HG03565 (cell line): ENCODE results near the gene GNL2.

Experiments
- ATAC-seq: cut with Tn5 transposase; IDR thresholded peaks from one replicate; pipeline ENCODE4 v1.9.1; 2021; ENCODE audit warnings: mild to moderate bottlenecking, moderate library complexity; ENCODE audit not compliant: unreplicated experiment

The GNL2 gene

DNA sequence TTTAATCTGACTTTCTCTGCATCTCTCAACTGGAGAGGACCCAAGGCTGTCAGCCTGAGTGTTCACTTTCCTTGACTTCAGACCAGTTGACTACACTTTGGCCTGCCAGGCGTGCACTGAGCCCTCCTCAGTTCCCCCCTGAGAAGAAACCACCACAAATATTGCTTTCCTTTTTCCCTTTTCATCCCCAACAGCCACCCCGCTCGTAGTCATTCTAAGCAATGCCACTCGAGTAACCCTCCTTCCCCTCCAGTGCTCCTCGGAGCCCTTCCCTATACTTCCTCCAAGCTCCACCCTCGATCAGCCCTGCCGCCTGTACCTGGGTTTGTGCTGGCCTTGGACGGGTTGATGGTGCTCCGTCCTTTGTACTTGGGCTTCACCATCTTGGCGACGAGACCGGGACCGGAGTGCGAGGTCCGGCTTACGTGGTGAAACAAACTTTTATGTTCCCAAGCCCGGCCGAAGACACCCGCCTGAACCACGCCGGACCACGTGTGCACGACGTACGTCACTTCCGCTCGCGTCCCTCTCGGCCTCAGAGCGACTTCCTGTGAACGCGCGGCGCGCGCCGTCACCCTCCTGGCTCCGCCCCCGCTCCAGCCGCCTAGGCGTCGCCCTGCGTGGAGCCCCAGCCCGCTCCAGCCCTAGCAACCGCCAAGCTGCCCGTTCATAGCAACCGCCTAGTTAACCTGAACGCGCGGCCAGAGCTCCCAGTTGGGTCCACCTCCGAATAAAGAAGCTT, at the start of gene GNL2:
Gene GNL2, minus strand, starts transcription at position 498 of the 742 bp plus-strand sequence. Its CDS starts 115 bp downstream, at position 383.
- peak; percentile 94 for ATAC-seq

DNA sequence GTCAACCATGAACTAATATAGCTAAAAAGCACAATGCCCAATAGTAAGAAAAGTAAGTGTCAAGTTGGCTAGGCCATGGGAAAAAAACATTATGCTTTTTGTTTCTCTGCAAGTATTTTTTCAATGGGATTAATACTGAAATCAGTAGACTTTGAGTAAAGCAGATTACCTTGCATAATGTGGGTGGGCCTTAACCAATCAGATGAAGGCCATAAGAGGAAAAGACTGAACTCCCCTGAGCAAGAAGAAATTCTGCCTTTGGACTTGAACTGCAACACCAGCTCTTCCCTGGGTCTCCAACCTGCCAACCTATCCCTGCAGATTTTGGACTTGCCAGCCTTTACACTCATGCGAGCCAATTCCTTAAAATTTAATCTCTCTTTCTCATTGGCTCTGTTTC, 45.3 kb upstream of the GNL2 start:
- no peak for ATAC-seq

DNA sequence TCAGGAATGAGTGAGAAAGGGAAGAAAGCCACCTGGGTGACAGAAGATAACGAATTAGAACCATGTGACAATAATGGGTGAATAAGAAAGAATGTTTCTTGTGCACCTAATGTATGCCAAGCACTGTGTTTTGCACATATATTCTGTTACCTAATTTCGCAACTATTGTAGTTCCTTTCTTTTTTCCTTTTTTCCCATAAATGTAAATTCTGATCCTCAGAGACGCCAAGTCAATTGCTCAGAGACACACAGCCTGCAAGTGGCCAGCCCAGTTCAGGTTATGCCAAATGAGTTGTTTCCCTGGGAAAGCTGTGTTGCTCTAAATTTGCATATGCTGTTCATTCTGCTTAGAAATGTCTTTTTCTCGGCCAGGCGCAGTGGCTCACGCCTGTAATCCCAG, 40.7 kb upstream of the GNL2 start:
- ATAC-seq: no peak

DNA sequence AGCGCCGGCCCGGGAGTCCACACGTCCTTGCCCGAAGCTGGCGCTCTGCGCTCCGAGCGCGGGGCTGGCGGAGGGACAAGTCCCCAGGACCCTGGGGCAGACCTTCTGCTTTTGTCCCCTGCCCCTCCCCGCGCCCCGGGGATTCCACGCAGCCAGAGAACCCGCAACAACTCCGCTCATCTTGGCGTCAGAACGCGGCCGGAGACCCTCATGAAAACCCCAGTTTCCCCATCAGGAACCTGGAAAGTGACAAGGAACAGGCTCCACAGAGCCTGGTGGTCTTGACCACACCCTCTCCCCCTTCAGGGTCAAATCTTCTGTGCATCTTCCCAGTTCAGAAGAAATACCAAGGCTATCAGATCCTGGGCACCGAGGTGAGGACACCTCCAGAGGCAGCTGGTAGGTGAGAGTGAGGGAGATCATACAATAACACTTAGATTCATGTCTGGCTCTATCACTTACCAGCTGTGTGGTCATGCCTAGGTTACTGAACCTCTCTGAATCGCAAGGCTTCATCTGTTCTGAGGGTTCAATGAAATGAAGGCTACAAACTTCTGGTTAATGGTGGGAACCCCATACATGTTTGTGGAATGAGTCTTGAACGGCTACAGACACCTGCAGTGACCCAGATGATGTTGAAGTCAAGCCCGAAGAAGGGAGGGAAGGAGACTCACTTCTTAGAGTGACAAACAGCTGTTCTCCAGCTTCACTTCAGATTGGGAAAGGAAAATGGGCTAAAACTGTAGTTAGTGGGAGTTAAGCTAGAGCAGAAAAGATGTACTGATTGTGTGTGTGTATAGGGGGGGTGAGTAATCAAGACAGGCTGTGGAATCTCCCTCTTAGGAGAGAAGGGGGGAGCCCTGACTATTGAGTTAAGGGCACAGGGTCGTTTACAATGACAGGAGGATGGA, 39.5 kb upstream of the GNL2 start:
- ATAC-seq: no peak

DNA sequence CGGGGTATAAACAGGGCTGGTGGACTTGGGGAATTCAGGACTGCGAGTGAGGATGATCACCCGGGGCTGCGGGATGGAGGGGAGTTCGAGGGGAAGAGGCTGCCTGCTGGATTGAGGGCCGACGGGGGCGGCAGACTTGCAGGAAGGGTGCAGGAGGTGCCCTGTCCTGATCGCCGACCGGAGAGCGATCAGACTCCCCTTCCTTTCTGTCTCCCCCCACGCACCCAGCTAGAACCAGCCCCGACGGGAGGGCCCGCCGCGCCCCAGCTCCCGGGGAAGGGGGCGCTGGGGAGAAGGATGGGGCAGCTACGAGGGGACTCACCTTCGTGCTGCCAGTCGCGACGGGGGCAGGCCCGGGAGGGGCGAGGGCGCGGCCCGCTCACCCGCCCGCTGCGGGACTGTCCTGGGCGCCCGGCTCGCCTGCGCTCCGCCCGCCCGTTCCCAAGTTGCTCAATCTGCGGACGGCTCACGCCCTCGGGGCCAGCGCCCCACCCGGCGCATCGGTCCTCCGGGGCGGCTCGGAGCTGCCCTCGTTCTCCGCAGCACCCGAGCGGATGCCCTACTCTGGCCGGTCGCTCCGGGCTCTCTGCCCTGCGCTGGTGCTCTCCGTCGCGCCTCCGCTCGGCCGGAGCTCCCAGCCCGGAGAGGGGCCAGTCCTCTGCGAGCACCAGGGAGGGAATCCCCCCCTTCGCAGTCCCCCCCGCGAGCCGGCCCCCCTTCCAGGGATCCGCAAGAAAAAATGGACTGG, 38.7 kb upstream of the GNL2 start, which contains the start of gene RSPO1:
Gene RSPO1, minus strand, starts transcription at position 649 of the 748 bp plus-strand sequence. CDS start 5,231 bp downstream, outside the sequence.
- no peak for ATAC-seq

DNA sequence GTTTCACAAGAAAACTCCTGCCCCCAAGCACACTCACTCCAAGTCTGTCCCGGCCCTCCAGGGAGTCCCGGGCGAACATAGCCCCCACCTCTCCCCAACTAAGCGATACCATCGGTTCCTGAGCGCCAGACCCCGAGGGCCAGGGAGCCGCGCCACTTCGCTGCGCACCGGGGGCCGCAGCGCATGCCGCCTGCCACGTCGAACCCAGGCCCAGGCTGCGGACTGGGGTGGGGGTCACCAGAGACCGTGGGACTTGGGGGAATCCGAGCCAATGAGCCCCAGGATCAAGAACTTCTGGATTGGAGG, 38.2 kb upstream of the GNL2 start:
- ATAC-seq: no peak

DNA sequence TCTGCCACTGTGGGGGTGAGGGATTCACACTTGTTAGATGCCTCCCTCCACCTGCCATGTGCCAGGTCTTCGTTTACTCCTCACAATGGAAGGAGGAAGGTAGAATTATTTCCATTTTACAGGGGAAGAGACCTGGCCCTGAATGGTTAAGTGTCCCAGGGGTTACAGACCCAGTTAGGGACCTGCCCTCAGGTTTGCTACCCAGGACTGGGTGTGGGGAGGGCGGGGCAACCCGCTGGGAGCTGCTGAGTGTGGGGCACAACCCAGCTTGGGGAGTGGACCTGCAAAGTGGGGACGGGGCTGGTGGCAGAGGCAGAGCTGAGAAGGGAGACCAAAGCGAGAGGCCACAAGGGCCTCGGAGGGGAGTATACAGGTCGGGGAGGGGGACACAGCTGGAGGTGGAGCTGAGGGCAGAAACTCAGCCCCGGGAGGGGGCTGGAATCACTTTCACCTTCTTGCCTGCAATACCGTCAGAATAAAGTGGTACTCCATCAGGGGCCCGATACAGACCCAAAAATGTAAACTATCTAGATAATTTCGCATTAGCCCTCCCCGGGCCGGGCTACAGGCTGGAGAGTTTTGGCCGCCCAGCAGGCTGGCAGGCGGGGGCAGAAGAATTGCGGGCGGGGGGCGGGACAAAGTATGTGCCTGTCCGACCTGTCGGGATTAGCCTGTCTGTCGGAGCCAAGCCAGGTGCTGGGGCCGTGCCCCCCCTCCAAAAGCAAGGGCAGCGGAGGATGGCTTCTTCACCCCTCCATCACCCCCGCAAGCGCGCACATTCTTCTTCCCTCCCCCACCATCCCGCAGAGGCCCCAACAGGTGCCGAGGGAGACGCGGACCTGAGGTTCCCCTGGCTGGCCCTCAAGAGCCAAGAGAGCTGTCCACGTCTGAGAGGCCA, 37.6 kb upstream of the GNL2 start:
- ATAC-seq: no peak

DNA sequence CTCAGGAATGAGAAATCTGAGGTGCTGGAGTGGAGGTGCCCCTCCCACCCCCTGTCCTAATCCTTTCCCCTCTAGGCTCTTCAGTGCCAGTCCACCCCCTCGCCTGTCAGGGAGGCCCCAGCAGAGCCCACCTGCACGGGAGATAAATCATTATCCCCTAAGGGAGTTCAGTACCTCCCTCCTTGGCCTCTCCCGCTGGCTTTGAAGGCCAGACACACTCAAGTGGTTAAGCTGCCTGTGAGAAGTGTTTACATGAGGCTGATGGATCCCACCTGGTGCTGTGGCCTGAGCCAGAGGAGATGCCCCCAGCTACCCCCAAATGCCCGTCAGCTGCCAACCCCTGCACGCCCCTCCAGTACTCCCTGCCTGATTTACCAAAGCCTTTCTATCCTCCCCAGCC, 35.3 kb upstream of the GNL2 start:
- ATAC-seq: no peak

DNA sequence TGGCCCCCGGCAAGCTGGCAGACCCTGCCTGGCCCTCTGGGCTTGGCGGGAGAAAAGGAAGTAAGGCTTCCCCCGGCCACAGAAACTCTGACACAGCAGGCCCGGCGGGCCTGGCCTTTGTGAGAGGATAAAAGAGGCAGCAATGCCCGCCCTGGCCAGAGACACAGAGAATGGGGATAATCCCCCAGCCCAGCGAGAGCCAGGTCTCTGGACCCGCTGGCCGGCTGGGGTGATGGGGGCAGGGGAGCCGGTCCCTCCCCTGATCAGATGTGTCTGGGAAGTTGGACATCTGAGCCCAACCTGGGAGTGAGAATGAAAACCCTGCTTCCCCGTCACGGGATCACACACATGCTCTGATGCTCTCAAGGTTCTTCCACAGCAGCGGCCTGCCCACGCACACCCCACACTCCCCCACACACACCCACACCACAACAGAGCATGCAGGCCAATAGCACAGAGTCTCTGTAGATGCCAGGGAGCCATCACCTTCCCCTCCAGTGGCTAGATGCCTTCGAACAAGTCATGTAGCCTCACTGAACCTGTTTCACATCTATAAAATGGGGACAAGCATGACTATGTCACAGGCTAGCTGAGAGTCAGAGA, 34.8 kb upstream of the GNL2 start:
- no peak for ATAC-seq

DNA sequence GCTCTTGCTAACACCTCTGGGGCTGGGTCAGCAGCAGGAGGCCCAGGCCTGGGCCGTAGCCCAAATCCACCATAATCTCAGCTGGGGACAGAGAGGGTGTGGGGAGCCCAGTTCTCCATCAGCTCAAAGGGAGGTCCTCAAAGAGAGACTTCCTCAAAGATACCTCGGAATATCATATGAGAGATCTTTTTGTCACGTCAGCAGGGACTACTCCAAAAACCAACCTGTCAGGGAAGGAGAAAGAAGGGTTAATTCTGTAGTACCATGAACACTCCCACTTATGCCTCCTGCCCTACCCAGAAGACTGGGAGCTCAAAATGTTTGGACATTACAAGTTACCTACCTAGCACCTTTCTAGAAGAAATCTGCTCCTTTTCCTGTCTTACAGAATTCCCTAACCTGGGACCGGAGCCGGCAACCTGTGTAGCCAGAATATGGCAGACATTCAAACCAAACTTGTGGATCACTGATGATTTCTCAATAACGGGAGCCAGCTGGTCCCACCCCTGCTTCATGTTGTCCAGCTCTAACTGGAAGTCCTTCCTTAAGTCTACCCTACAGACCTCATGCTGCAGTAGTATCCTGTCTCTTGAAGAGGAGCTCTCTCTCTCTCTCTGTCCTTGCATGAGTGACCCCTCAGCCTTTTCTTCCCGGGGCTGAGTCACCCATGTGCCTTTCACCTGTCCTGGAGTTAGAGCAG, 34.1 kb upstream of the GNL2 start:
- no peak for ATAC-seq

DNA sequence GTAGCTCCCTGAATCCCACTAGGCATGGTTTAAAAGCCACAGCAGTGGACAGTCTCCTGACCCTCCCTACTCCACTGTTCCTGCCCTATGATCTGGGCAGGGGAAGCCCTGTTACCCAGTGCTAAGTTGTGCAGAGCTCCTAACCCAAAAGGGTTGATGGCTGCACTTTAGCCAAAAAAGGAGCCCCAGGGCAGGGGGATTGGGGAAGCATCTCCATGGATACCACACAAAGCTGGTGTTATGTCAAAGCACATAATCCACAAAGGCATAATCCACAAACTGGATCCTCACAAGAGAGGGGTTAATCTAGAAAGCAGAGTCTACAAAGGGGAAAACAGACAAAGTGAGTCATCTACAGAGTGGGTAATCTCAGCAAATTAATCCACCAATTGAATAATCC, 33.3 kb upstream of the GNL2 start:
- no peak for ATAC-seq

DNA sequence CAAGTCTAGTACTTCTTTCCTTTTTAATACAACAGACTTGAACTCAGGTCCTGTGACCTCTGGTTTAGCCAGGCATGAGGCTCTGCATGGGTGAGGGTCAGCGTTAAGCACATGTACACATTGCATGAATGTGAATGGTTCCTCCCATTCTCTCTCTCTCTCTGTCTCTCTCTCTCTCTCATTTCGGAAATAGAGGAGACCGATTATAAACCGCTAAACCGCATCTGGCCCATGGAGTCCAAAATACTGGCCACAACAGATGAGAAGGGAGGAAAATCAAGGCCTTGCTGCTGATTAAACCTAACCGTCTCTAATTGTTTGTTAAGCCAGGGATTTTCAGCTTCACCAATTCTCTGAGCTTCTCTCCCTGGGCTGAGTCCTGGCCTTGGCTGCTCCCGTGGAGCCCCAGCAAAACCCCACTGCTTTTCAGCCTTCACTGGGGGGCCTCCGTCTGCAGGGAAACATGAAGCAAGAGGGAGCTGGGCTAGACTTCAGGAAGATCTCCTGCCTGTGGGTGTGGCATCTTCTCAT, 32.4 kb upstream of the GNL2 start:
- no peak for ATAC-seq

DNA sequence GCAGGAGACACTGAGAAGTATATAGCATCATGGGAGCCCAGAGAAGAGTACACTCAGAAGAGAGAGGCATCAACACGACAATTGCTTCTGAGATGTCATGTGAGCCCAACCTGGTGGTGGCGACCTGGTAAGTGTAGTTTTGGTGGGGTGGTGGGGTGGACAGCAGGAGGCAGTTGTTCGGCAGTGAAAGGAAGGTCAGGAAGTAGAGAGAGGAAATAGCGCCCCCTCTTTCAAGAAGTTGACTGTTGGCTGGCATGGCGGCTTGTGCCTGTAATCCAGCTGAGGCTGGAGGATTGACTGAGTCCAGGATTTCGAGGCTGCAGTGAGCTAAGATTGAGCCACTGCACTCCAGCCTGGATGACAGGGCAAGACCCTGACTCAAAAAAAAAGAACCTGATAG, 26.4 kb upstream of the GNL2 start:
- ATAC-seq: no peak

DNA sequence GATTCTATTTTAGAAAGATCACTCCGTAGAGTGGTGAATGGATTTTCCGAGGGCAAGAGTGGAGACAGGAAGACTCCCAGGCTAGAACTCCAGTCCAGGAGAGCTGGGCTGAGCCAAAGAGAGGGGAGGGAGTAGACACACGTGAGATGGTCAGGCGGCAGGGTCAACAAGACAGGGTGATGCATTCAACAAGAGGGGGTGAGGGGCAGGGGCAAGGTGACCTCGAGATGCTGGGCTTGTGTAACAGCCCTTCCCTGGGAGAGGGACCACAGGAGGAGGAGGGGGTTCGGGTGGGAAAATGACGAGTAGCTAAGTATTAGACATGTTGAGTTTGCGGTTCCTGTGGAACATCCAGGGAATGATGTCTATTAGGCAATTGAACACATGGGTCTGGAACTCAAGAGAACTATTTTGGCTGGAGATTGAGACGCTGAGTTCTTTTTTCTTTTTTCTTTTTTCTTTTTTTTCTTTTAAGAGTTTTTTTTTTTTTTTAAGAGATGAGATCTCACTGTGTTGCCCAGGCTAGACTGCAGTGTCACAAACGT, 25.7 kb upstream of the GNL2 start:
- ATAC-seq: no peak

DNA sequence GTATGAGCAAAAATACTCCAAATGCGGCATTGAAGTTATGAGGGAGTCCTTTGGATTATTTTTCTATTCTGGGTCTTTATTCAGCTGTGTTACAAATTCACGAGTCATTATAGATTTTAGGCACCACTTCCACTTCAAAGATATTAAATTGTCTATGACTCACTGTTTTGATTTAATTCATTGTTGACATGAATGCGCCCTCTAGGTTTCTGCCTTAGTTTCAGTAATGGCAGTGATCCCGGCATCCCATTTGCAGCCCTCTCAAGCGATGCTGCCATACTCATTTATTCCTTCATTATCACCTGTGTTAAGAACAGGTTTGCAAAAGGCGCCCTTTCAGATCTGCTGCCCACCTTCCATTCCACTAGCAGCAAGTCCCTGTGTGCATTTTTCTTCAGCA, 25.0 kb upstream of the GNL2 start:
- no peak for ATAC-seq

DNA sequence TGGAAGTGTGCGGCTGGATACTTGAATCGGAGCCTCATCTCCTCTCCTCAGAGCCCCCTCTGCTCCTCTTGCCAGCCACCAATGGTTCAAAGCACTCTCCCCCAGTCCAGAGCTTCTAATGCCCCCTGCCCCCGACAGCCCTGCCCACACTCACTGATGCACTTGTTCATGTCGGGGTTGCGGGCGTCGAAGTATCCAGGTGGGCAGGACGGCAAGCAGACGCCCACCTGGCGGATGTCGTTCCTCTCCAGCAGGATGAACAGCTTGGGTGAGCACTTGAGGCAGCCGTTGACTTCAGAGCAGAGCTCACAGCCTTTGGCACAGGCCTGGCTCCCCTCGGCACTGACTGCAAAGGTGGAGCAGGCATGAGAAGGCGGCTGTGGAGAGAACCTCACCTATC, 20.6 kb upstream of the GNL2 start:
- no peak for ATAC-seq

DNA sequence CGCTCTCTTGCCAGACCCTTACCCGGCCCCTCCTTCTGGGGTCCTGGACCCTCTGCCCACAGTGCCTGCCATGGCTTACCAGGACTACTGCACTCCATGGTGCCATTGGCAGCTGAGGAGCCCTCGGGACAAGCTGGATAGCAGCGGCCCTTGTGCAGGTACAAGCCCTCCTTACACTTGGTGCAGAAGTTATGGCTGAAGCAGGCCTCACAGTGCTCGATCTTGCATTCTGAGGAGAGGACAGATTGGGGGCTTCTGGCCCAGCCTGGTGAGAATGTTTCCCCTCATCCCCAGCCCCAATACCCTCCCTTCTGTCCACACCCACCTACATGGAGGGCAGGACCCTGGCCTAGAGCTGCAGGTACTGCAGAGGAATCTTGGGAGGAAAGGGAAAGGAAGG, 18.4 kb upstream of the GNL2 start:
- no peak for ATAC-seq

DNA sequence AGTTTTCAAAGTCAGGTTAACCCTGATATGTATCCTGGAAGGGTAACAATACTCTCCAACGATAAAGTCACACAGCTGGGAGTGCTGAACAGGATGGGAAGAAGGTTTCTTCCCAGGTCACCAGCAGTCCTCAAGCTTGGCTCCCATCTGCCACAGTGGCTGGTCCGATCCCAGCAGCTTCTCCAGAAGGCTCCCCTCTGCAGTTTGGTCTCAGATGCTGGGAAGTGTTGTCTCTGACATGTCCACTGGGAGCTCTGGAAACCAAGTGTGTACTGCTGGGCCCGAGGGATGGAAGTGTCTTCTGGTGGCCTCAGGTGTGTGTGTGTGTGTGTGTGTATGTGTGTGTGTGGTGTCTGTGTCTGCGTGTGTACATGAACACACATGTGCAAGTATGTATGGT, 16.4 kb upstream of the GNL2 start:
- no peak for ATAC-seq

DNA sequence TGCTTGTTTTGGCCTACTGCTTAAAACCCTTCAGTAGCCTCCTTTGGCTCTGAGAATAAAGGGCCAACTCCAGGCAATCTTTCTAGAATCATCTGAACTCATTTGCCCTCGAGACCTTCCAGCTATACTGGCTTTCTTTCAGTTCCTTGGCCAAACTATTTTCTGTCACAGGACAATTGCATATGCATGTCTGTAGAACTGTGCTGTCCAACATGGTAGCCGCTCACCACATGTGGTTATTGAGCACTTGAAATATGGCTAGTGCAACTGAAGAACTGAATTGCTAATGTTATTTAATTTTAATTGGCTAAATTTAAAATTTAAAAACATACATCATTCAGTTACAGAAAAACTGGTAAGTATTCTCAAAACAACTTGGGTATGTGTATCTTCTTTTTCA, 14.3 kb upstream of the GNL2 start:
- ATAC-seq: no peak
